NCI-H748 (cell line): ENCODE data around the gene ENG.
"Not testable (repeated sequence)": the region's sequence is repeated elsewhere in the genome, so short reads cannot be mapped to it uniquely, and the experiment has no call there.

Experiments used
- DNase-seq: peaks from one replicate; lab custom pipeline; 2025; ENCODE audit not compliant: unreplicated experiment; lab: John Stamatoyannopoulos, UW

The ENG gene

DNA sequence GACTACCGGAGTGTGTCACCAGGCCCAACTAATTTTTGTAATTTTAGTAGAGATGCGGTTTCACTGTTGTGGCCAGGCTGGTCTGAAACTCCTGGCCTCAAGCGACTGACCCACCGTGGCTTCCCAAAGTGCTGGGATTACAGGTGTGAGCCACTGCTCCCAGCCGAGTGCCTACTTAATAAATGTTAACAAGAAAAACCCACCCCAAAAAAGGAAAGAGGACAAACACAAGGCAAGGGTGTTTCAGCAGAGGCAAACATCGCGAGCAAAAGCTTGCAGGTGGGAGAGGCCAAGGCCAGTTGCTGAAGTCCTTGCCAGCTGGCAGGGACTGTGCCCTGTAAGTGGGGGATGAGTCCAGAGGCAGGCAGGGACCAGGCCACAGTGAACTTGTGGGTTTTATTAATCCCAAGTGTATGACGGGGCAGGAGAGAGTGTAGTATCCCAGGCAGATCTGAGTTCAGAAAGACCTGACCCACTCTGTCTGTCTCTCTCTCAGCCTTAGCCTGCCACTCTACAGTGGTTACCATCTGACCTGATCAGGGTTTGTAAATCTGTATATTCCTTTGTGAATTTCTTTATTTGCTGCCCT lies 58.1 kb downstream of the ENG start:
- no peak for DNase-seq

DNA sequence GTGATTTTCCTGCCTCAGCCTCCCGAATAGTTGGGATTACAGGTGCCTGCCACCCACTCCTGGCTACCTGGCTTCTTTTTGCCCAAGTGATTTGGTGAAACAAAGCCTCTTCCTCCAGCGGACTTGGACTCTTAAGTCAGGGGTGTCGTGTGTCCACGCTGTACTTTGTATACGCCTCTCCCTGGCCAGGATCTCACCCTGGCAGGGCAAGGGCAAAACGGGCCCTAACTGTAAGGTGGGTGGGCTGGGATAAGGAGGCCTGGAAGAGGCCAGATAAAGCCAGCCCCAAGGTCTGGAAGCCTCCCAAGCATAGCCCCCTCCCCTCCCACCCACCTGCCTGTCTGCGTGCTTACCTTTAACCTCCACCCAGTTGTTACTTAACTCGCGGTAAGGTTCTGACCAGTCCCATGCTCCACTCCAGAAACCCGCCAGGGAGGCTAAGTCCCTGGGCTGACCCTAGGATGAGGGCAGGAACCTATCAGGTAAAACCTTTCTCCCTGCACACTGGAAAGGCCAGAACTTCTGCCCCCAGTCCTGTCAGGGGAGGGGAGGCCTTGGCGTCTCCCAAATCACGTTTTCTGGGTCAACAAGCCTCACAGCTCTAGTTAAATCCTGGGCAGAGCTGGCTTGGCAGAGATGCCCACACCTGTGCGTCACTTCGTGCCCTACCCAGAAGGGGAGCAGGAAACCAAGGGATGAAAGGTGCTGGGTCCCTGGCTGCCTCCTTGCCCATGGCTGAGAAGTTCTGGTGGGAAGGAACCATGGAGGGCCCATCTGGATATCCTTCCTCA lies 60.3 kb downstream of the ENG start:
- DNase-seq = no peak

- DNase-seq = no peak
Observed at GRCh38 chr9:127793093-127793708, 61.3 kb downstream of the ENG start.

GRCh38 chr9:127792417-127793031 lies 61.9 kb downstream of the ENG start:
- DNase-seq = no peak

- no peak for DNase-seq
Observed at GRCh38 chr9:127791085-127791484, 63.4 kb downstream of the ENG start.

DNA sequence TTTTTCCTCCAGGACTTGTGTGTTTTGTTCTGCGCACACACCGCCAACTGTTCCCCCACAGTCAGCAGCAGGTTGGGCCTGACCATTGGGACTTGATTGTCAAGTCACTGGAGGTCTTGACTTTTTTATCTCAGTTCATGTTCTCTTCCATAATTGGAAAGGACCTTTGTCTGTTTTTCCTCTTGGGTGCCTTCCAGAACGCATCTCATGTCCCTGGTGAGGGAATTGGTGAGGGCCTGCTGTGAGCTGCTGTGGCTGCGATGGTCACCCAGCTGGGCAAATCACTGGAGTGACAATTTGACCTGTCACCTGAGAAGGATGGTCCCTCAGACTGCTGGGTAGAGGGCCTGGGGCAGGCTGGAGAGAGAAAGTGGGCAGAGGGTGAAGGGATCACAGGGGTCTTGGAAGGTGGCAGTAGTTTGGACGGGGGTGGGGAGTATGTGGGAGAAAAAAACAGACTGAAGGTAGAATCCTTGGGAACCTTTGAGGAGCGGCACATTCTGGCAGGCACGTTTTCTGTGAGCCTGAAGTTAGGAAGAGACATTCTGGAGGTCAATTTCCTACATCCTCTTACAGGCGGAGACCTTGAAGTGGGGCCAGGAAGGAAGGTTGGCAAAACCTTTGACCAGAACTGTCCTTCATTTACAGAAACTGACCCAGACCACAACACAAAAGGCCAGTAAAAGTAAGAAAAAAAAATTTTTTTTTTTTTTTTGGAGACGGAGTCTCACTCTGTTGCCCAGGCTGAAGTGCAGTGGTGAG lies 64.2 kb downstream of the ENG start:
- no peak for DNase-seq

- no peak for DNase-seq
Observed at GRCh38 chr9:127789179-127789578, 65.3 kb downstream of the ENG start.

DNA sequence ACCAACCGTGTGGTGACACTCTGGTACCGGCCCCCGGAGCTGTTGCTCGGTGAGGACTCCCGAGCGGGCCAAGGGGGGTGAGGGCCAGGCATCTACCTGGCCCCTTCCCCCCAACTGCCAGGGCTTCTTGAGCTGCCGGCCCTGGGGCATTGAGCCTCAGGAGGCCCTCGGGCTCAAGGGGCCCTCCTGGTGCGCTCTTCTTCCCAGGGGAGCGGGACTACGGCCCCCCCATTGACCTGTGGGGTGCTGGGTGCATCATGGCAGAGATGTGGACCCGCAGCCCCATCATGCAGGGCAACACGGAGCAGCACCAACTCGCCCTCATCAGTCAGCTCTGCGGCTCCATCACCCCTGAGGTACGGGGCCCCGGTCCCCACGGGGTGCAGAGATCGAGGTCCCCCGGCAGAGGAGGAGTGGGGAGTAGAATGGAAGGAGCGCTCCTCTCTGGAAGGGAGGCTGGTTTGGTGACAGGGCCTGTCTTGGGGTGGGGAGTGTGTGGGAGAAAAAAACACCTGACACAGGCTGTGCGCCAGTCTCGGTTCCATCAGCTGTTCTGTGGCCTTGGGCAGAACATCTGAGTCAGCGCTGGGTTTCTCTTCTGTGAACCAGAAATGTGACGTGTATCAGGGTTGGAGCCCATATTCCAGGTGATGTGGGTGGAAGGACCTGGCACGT lies 66.0 kb downstream of the ENG start:
- DNase-seq = no peak

- DNase-seq = no peak
Observed at GRCh38 chr9:127786773-127787104, 67.7 kb downstream of the ENG start.

DNA sequence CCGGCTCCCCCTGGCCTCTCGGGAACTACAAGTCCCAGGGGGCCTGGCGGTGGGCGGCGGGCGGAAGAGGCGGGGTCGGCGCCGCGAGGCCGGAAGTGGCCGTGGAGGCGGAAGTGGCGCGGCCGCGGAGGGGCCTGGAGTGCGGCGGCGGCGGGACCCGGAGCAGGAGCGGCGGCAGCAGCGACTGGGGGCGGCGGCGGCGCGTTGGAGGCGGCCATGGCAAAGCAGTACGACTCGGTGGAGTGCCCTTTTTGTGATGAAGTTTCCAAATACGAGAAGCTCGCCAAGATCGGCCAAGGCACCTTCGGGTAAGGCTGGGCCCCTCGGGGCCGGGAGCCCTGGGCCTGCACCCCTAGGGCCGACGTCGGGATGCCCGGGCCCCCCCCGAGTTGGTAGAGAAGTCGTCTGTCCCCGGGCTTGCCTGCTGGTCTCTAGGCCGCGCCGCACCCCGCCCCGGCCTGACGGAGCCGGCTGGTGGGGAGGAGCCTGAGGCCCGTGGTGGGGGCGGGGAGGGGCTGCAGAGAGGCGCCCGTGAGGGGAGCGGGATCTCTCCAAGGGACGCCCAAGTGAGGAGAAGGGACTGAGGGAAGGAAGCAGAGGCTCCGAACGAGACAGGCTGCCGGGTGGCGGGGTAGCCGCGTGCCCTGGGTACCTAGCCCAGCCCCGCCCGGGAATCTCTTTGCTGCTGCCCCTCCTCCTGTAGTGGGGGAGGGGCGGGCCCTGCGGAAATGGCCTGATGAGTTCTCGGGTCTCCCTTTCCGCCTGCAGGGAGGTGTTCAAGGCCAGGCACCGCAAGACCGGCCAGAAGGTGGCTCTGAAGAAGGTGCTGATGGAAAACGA lies 68.3 kb downstream of the ENG start, which contains the start of gene CDK9:
TSS of gene CDK9 (plus strand) at position 102 of the 840 bp plus-strand sequence. CDS start at position 217, 115 bp downstream.
- peak; percentile 90 for DNase-seq

DNA sequence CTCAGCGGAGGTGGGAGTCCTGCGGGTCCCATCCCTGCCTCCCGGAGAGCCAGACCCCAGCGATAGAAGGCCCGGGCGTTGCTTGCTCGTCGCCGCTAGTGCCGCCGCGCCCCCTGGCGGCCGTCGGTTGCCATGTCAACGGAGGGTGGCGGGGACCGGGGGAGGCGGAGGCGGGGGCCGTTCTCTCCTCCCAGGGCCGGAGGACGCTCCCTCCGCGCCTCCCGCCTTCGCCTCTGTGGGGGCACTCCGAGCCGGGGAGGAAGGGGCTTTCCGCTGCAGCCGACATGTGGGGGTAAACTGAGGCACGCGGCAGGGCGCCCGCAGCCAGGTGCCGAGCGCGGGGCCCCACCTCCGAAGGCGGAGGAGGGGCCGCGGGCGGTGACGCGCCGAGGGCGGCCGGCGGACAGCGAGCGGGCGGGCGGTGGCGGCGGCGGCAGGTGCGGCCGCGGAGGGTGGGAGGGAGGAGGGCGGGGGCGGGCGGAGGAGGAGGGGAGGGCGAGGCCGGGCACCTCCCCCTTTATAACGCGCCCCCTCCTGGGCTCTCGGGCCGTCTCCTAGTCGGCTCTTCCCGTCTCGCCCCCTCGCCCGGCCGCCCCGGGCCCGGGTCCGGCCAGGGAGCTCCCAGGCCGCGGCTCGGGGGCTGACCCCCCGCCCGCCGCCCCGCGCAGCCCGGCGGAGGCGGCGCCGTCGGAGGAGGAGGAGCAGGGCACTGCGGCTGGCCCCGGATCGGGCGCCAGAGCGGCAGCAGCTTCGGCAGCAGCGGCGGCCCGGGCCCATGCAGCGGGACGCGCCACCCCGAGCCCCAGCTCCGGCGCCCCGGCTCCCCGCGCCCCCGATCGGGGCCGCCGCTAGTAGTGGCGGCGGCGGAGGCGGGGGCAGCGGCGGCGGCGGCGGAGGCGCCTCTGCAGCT lies 69.2 kb downstream of the ENG start:
- peak; percentile 89 for DNase-seq

DNA sequence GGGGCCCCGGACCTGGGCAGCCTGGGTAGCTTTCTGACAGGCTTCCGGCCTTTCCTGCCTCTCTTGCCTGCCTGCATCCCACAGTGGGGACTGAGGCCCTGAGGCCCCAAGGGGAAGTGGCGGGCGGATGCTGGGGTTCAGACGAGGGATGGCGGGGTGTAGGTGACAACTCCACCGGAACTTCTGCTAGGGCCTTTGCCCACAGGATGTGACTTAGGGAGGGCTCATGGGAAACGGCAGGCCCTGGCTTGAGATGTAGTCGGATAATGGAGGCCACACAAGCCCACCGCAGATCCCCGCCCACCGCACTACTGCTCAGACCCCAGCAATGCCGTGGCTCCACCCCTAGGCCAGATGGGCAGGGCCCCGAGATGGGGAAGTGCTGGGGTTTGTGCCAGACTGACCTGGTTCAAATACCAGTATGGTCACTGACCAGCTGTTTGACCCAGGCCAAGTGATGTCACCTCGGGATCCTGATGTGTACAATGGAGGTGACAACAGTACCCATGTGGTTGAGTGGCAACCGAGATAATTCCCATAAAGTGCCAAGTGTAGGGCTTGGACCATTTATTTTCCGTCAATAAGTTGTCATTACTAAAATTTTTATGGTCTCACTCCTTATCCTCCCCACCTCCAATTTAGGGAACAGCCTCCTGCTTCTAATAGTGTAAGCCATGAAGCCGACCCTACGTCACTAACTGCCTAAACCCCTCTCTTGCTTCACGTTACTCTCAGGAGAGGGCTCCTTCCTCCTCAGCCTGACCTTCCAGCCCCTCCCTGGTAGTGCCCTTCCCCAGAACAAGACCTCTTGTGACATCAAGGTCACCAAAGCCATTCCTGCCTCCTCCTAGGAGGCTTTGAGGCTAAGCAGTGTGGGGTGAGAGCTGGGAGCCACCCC lies 71.1 kb downstream of the ENG start:
- no peak for DNase-seq

- DNase-seq = no peak
Observed at GRCh38 chr9:127781806-127782205, 72.7 kb downstream of the ENG start.

- not testable (repeated sequence) for DNase-seq
Observed at GRCh38 chr9:127780909-127781308, 73.5 kb downstream of the ENG start.

DNA sequence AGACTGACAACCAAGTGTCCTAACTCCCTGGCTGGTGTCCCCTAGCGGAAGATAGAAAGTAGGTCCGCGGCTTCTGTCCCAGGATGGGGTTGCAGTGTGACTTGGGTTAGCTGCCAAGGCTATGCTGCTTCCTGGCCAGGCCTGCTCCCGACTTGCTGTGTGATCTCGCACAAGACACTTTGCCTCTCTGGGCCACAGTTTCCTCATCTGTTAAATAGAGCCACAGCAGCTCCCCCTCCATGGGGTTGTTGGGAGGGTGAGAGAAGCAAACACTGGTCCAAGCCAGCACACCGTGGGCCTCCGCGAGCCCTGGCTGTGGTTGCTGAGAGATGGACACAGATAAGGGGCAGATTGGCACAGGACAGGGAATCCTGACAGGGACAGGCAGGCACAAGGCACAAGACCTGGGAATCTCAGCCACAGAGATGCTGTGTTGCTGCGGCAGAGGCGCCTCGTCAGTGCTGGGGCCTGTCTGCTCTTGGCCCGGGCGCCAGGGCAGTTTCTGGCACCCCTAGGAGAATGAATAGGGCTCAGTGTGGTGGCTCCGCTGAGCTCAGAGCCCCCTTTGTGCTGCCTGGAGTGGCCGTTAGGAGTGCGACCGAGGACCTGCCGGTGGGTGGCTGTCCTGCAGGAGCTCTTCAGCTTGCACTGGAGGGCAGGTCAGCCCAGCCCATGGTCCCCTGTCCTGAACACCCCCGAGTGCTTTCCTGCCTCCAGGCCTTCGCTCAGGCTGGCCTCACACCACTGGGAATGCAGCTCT lies 74.2 kb downstream of the ENG start:
- DNase-seq = no peak

DNA sequence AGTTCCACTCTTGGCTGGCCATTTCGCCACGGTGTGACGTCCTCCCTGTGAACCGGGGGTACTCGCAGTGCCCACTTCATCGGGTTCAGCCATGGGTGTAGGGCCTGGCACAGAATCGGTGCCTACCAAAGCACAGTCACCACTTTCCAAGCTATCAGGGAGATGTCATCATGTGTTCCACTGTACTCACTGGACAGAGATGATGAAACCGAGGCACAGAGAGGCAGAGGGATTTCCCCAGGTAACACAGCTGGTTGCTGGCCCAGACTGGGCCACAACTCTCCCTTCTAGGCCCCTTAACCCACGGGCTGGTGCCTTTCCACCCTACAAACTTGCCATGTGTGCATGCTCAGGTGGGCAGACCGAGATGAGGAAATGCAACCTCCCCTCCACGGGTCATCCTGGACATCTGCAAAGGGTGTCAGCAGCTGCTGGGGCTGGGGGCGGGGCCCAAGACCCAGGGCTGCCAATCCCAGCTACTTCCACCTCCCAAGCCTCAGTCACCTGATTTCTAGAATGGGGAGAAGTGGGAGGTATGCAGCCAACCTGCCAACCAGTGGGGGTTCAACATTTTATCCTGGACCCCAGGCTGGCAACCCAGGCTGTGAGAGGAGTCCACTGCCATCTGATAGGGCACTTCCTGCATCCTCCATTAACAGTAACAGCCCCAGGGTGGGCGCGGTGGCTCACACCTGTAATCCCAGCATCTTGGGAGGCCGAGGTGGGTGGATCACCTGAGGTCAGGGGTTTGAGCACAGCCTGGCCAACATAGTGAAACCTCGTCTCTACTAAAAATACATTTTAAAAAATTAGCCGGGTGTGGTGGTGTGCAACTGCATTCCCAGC lies 75.1 kb downstream of the ENG start:
- DNase-seq = no peak
